Measurements from ENCODE around the gene CELF2.

- TF ChIP-seq CTCF (IDR thresholded peaks at IDR 0.05; ENCODE audit: borderline replicate concordance, extremely low read depth, low read length, poor library complexity, severe bottlenecking) (no peak), EZH2 (IDR thresholded peaks at IDR 0.05; ENCODE audit: borderline replicate concordance, low read depth, low read length, severe bottlenecking) (no peak)
Observed at GRCh38 chr10:11143242-11143641, 125.6 kb downstream of the CELF2 start.

All from DND-41 (cell line).